ENCODE data around the gene MYL2. TPM values are rescaled to one million over a fixed set of nuclear protein-coding genes. Genes with fewer than 3 reads are reported as not detected.

The MYL2 gene
- total RNA-seq, 4 donors from 2014 or later, result not detected

DNA sequence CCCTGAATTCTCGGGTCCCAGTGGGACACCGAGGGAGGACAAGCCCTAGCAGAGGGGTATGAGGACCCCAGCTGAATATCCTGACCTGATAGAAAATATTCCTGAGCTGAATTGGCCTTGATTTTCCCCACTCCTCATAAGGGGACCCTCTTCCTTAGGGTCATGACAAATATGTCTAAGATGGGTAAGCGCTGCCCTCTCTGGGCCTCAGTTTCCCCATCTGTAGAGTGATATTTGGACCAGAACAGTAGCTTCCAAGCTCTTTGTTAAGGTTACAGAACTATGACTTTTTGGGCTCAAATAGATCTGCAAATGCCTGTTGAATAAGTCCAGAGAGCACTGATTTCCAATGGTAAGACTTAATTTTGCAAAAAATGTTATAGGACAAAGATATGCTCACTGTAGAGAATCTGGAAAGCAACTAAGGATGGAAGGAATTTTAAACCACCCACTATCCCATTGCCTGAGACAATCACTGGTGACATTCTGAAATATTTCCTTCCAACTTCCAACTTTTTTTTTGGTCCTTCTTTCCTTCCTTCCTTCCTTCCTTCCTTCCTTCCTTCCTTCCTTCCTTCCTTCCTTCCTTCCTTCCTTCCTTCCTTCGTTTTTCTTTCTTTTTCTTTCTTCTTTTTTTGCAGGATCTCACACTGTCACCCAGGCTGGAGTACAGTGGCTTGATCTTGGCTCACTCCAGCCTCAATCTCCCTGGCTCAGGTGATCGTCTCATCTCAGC lies 32.0 kb downstream of the MYL2 start:
- Histone ChIP-seq H3K27ac (peak overlapping the region in 1 of 4 donors; percentile 35), H3K9me3 (no peaks in the 10 kb centered on the region), H3K4me1 (no peaks in the 10 kb centered on the region), H3K36me3 (no peaks in the 10 kb centered on the region), H3K27me3 (no peaks in the 10 kb centered on the region), H3K4me3 (peak overlapping the region in 2 of 4 donors; percentile 48)
- TF ChIP-seq POLR2A (IDR thresholded peaks at IDR 0.05), result no peak
- no peak for TF ChIP-seq EP300 (IDR thresholded peaks at IDR 0.05)
- TF ChIP-seq, protein P1, sequence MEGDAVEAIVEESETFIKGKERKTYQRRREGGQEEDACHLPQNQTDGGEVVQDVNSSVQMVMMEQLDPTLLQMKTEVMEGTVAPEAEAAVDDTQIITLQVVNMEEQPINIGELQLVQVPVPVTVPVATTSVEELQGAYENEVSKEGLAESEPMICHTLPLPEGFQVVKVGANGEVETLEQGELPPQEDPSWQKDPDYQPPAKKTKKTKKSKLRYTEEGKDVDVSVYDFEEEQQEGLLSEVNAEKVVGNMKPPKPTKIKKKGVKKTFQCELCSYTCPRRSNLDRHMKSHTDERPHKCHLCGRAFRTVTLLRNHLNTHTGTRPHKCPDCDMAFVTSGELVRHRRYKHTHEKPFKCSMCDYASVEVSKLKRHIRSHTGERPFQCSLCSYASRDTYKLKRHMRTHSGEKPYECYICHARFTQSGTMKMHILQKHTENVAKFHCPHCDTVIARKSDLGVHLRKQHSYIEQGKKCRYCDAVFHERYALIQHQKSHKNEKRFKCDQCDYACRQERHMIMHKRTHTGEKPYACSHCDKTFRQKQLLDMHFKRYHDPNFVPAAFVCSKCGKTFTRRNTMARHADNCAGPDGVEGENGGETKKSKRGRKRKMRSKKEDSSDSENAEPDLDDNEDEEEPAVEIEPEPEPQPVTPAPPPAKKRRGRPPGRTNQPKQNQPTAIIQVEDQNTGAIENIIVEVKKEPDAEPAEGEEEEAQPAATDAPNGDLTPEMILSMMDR (IDR thresholded peaks at IDR 0.05), result peak in 2 of 5 experiments; percentile 4 to 15
- no peak for DNase-seq (ENCODE audit: low spot score in 2 of 2)
- 35 to 37% methylated on average over 5 of the region's 5 CpGs for WGBS, 2 donors

DNA sequence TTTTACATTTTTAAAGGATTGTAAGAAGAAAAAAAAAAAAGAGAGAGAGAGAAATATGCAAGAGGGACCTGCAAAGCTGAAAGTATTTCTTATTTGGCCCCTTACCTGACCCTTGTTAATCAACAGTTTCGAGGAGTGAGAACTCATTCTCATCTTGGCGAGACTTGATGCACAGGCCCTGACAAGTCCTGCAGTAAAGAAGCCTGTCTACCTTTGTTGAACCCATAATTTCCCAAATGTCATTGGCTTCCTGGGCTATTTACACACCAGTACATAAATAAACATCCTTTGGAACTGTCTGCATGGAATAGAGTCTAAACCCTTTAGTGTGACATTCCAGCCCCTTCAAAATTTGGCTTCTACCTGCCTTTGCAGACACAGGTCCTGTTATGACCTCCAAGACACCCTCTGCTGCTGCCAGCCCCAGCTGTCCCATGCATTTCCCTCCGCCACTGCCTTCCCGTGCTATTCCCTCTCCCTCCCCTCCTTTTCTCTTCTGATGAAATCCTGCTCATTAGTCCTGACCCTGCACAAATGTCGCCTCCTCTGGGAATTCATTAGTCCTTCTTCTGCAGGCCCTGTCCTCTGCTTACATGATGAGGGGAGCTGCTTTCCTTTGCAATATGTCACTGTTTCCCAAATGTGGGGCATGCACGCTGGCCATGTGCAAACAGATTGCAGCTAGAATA lies 35.1 kb downstream of the MYL2 start:
- H3K4me1 ChIP-seq, result no peaks in the 10 kb centered on the region

DNA sequence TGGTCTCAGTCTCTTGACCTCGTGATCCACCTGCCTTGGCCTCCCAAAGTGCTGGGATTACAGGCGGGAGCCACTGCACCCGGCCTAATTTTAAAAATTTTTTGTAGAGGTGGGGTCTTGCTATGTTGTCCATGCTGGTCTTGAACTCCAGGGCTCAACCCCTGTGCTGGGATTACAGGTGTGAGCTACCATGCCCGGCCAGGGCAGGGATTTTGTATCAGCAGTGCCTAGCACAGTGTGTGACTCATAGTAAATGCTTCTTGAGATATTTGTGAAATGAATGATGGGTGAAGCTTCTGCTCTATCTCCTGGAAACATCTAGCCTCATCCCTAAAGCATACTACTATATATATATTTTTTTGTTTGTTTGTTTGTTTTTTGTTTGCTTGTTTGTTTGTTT lies 37.1 kb downstream of the MYL2 start:
- H3K27ac ChIP-seq, result no peak overlapping the region
- WGBS, 2 donors, result 93 to 96% methylated on average over 4 of the region's 4 CpGs
- no peak for DNase-seq (ENCODE audit: low spot score in 2 of 2)
- no peaks in the 10 kb centered on the region for H3K27me3 ChIP-seq
- H3K9me3 ChIP-seq, result no peaks in the 10 kb centered on the region
- no peaks in the 10 kb centered on the region for H3K36me3 ChIP-seq
- no peaks in the 10 kb centered on the region for H3K4me1 ChIP-seq
- H3K4me3 ChIP-seq, result no peak overlapping the region
- TF ChIP-seq, protein P1 (IDR thresholded peaks at IDR 0.05), result no peak
- TF ChIP-seq POLR2A (IDR thresholded peaks at IDR 0.05) (no peak), EP300 (IDR thresholded peaks at IDR 0.05) (no peak)

More for the DNA sequence above, 35.1 kb downstream of the MYL2 start:
- WGBS, 2 donors, result 53 to 61% methylated on average over 6 of the region's 6 CpGs
- Histone ChIP-seq H3K36me3 (no peaks in the 10 kb centered on the region), H3K4me3 (no peak overlapping the region), H3K27ac (no peak overlapping the region), H3K27me3 (no peaks in the 10 kb centered on the region), H3K9me3 (no peaks in the 10 kb centered on the region)
- TF ChIP-seq EP300 (IDR thresholded peaks at IDR 0.05) (no peak), POLR2A (IDR thresholded peaks at IDR 0.05) (no peak)
- TF ChIP-seq, protein P1 (IDR thresholded peaks at IDR 0.05), result no peak
- DNase-seq (ENCODE audit: low spot score in 2 of 2), result no peak

DNA sequence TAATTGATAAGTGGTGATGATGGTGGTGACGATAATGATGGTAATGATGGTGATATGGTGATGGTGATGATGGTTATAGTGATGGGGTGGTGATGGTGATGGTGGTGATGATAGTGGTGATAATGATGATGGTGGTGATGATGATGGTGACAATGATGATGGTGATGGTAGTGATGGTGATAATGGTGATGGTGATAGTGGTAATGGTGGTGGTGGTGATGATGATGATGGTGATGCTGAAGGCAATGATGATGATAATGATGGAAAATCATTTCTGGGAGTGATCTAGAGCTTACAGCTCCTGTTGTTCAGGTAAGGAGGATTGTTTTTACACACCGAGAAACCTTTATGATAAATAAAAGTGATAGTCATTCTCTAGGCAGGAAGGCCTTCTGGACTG lies 39.7 kb downstream of the MYL2 start:
- H3K9me3 ChIP-seq, result no peaks in the 10 kb centered on the region
- no peaks in the 10 kb centered on the region for H3K36me3 ChIP-seq
- no peak overlapping the region for H3K4me3 ChIP-seq
- DNase-seq (ENCODE audit: low spot score in 2 of 2), result no peak
- H3K27me3 ChIP-seq, result no peaks in the 10 kb centered on the region
- H3K4me1 ChIP-seq, result no peaks in the 10 kb centered on the region
- WGBS, 2 donors, result 76 to 77% methylated on average over 2 of the region's 2 CpGs
- TF ChIP-seq, protein P1 (IDR thresholded peaks at IDR 0.05), result no peak
- TF ChIP-seq EP300 (IDR thresholded peaks at IDR 0.05) (no peak), POLR2A (IDR thresholded peaks at IDR 0.05) (no peak)
- H3K27ac ChIP-seq, result no peak overlapping the region

DNA sequence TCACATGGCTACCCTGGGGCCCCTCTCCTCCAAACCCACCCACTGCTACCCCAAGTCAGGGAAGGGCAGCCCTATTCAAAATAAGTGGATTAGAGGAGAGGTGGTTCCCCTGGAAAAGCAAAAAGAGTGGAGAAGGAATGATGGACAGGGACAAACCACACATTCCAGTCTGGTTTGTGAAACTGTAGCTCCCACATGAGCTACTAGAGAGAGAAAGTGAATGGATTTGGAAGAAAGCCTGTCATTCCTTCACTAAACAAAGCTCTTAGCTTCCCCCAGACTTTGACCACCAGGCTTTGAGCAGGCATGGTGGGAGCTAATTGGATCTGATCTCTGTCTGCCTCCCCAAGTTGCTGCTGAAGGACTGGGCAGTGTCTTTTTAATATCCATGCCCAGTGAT lies 45.6 kb downstream of the MYL2 start:
- no peaks in the 10 kb centered on the region for H3K27me3 ChIP-seq
- H3K4me1 ChIP-seq, result no peaks in the 10 kb centered on the region
- no peaks in the 10 kb centered on the region for H3K9me3 ChIP-seq
- H3K36me3 ChIP-seq, result no peaks in the 10 kb centered on the region
- H3K4me3 ChIP-seq, result no peak overlapping the region
- no peak for DNase-seq (ENCODE audit: low spot score in 2 of 2)
- H3K27ac ChIP-seq, result no peak overlapping the region
- TF ChIP-seq, protein P1 (IDR thresholded peaks at IDR 0.05), result no peak
- no peak for TF ChIP-seq EP300 (IDR thresholded peaks at IDR 0.05)
- no peak for TF ChIP-seq POLR2A (IDR thresholded peaks at IDR 0.05)

All from tibial nerve (tissue), 4 donors.